ENCODE measurements around the gene PDSS2. TPM values are rescaled to one million over a fixed set of nuclear protein-coding genes. Genes with fewer than 3 reads are reported as not detected.
"Not testable (repeated sequence)": the region's sequence is repeated elsewhere in the genome, so short reads cannot be mapped to it uniquely, and the experiment has no call there.

Gene PDSS2
- total RNA-seq, 4 donors from 2014 or later: 6.5 to 12.2 (median 9.0) TPM

- no peak for ATAC-seq
- 88 to 100% methylated on average over 2 to 3 of the region's 3 CpGs for WGBS, 2 donors (ENCODE audit: low coverage in 1 of 2)
- H3K4me3 ChIP-seq: no peak overlapping the region
- no peaks in the 10 kb centered on the region for H3K27me3 ChIP-seq
- H3K9me3 ChIP-seq: no peaks in the 10 kb centered on the region
- H3K27ac ChIP-seq: no peak overlapping the region
- peaks cover 0 to 10% (median 0%) of the 10 kb centered on the region in 3 donors for H3K4me1 ChIP-seq
- H3K36me3 ChIP-seq: no peaks in the 10 kb centered on the region
- TF ChIP-seq POLR2A (IDR thresholded peaks at IDR 0.05) (no peak), POLR2AphosphoS5 (IDR thresholded peaks at IDR 0.05) (no peak), EP300 (IDR thresholded peaks at IDR 0.05) (no peak)
- TF ChIP-seq, protein P1, sequence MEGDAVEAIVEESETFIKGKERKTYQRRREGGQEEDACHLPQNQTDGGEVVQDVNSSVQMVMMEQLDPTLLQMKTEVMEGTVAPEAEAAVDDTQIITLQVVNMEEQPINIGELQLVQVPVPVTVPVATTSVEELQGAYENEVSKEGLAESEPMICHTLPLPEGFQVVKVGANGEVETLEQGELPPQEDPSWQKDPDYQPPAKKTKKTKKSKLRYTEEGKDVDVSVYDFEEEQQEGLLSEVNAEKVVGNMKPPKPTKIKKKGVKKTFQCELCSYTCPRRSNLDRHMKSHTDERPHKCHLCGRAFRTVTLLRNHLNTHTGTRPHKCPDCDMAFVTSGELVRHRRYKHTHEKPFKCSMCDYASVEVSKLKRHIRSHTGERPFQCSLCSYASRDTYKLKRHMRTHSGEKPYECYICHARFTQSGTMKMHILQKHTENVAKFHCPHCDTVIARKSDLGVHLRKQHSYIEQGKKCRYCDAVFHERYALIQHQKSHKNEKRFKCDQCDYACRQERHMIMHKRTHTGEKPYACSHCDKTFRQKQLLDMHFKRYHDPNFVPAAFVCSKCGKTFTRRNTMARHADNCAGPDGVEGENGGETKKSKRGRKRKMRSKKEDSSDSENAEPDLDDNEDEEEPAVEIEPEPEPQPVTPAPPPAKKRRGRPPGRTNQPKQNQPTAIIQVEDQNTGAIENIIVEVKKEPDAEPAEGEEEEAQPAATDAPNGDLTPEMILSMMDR (IDR thresholded peaks at IDR 0.05): no peak
These were observed 24.6 kb downstream of the PDSS2 start for GRCh38 chr6:107434812-107435211.

DNA sequence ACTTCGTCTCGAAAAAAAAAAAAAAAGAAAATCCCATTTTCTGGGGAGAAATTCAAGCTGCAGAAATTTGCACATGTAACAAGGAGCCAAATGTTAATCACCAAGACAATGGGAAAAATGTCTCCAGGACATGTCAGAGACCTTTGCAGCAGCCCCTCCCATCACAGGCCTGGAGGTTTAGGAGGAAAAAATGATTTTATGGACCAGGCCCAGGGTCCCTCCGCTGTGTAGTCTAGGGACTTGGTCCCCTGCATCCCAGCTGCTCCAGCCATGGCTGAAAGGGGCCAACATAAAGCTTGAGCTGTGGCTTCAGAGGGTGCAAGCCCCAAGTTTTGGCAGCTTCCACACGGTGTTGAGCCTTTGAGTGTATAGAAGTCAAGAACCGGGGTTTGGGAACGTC, 33.4 kb downstream of the PDSS2 start:
- H3K27ac ChIP-seq, H3K9me3 ChIP-seq, H3K4me1 ChIP-seq, H3K36me3 ChIP-seq, H3K27me3 ChIP-seq, H3K4me3 ChIP-seq, ATAC-seq: not testable (repeated sequence)
- WGBS, 2 donors (ENCODE audit: low coverage in 1 of 2): 50 to 100% methylated on average over 3 to 4 of the region's 6 CpGs

- no peak overlapping the region for H3K27ac ChIP-seq
- ATAC-seq: no peak
- no peaks in the 10 kb centered on the region for H3K27me3 ChIP-seq
- TF ChIP-seq POLR2A (IDR thresholded peaks at IDR 0.05): no peak
- H3K36me3 ChIP-seq: peaks cover 0 to 8% of the 10 kb centered on the region in 2 donors
- WGBS, 2 donors (ENCODE audit: low coverage in 1 of 2): 25 to 50% methylated on average over 1 of the region's 1 CpG
- H3K4me3 ChIP-seq: no peak overlapping the region
- H3K9me3 ChIP-seq: peaks cover 0 to 8% (median 0%) of the 10 kb centered on the region in 3 donors
- peaks cover 0 to 4% (median 0%) of the 10 kb centered on the region in 3 donors for H3K4me1 ChIP-seq
These were observed 35.8 kb downstream of the PDSS2 start for GRCh38 chr6:107423474-107423990.

DNA sequence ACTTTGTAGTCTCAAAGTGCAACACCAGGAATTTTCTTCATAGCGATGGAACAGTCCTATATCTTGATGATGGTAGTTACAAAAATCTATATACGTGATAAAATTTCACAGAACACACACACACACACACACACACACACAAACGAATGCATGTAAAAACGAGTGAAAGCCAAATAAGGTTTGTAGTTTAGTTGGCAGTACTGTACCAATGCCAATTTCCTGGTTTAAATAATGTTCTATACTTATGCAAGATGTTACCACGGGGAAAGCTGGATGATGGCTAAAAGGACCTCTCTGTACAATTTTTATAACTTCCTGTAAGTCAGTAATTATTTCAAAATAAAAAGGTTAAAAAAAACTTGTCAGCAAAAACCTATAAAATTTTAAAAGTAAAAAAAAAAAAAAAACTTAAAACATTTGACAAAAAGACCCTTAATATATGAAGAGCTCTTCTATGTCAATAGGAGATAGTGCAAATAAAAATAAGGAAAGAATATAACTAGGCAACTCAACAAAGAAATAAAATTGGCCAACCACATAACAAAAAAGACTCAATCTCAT, 37.6 kb downstream of the PDSS2 start:
- no peak for ATAC-seq
- 74 to 76% methylated on average over 5 of the region's 5 CpGs for WGBS, 2 donors (ENCODE audit: low coverage in 1 of 2)
- Histone ChIP-seq H3K36me3 (peaks cover 0 to 8% of the 10 kb centered on the region in 2 donors), H3K4me3 (no peak overlapping the region), H3K4me1 (peaks cover 0 to 4% (median 0%) of the 10 kb centered on the region in 3 donors), H3K9me3 (peaks cover 0 to 8% (median 0%) of the 10 kb centered on the region in 3 donors), H3K27me3 (no peaks in the 10 kb centered on the region), H3K27ac (no peak overlapping the region)
- TF ChIP-seq, protein P1 (IDR thresholded peaks at IDR 0.05): no peak
- TF ChIP-seq POLR2A (IDR thresholded peaks at IDR 0.05) (no peak), POLR2AphosphoS5 (IDR thresholded peaks at IDR 0.05) (no peak), EP300 (IDR thresholded peaks at IDR 0.05) (no peak)

- H3K4me1 ChIP-seq: peaks cover 0 to 5% (median 0%) of the 10 kb centered on the region in 3 donors
- H3K27ac ChIP-seq: no peak overlapping the region
- TF ChIP-seq, protein P1 (IDR thresholded peaks at IDR 0.05): no peak
- no peak for TF ChIP-seq POLR2AphosphoS5 (IDR thresholded peaks at IDR 0.05)
- no peak for TF ChIP-seq POLR2A (IDR thresholded peaks at IDR 0.05)
- no peak for TF ChIP-seq EP300 (IDR thresholded peaks at IDR 0.05)
- no peak overlapping the region for H3K4me3 ChIP-seq
- 54% methylated on average over 2 of the region's 2 CpGs for WGBS, 2 donors (ENCODE audit: low coverage in 1 of 2)
- no peaks in the 10 kb centered on the region for H3K9me3 ChIP-seq
- ATAC-seq: no peak
- H3K36me3 ChIP-seq: no peaks in the 10 kb centered on the region
- H3K27me3 ChIP-seq: no peaks in the 10 kb centered on the region
These were observed 39.6 kb downstream of the PDSS2 start for GRCh38 chr6:107419733-107420132.

- no peak overlapping the region for H3K4me3 ChIP-seq
- H3K9me3 ChIP-seq: no peaks in the 10 kb centered on the region
- TF ChIP-seq EP300 (IDR thresholded peaks at IDR 0.05) (no peak), POLR2AphosphoS5 (IDR thresholded peaks at IDR 0.05) (no peak), POLR2A (IDR thresholded peaks at IDR 0.05) (no peak)
- TF ChIP-seq, protein P1 (IDR thresholded peaks at IDR 0.05): no peak
- peaks cover 0 to 12% (median 0%) of the 10 kb centered on the region in 3 donors for H3K4me1 ChIP-seq
- WGBS, 2 donors (ENCODE audit: low coverage in 1 of 2): 100% methylated on average over 1 of the region's 1 CpG
- no peaks in the 10 kb centered on the region for H3K36me3 ChIP-seq
- no peak overlapping the region for H3K27ac ChIP-seq
- no peak for ATAC-seq
- H3K27me3 ChIP-seq: no peaks in the 10 kb centered on the region
These were observed 41.2 kb downstream of the PDSS2 start for GRCh38 chr6:107418118-107418517.

All from gastroesophageal sphincter (tissue), 4 donors.